Ectodermal cell (in vitro differentiated cells): Measurements from ENCODE around the gene AK1.

Experiments used
- H3K27ac ChIP-seq: 2 replicates; pipeline ENCODE4 v1.7.0; 2013; ENCODE audit warnings: mild to moderate bottlenecking, low read depth, low read length; ENCODE audit not compliant: insufficient read depth, poor library complexity, severe bottlenecking
- H3K27me3 ChIP-seq: 2 replicates; pipeline ENCODE4 v1.7.0; 2013; ENCODE audit warnings: mild to moderate bottlenecking, low read length; ENCODE audit not compliant: insufficient read depth, control insufficient read depth, poor library complexity, severe bottlenecking
- H3K36me3 ChIP-seq: one replicate; pipeline ENCODE4 v1.7.0; 2013; ENCODE audit warnings: low read length; ENCODE audit not compliant: control insufficient read depth, insufficient read depth
- H3K4me1 ChIP-seq: one replicate; pipeline ENCODE4 v1.7.0; 2013; ENCODE audit warnings: low read length; ENCODE audit not compliant: control insufficient read depth, insufficient read depth
- H3K4me3 ChIP-seq: 2 replicates; pipeline ENCODE4 v1.7.0; 2013; ENCODE audit warnings: low read depth, low read length, control low read depth; ENCODE audit not compliant: insufficient read depth
- H3K9me3 ChIP-seq: 2 replicates; pipeline ENCODE4 v1.7.0; 2013; ENCODE audit warnings: mild to moderate bottlenecking, low read length, moderate library complexity; ENCODE audit not compliant: control insufficient read depth
- WGBS, 2 experiments: methylation state at CpG; one replicate each; pipeline ENCODE4 v1.1.7; 2013; ENCODE audit warnings: missing lambda C conversion rate in 2 of 2; 5-methylcytosine and 5-hydroxymethylcytosine counted together

Gene AK1

DNA sequence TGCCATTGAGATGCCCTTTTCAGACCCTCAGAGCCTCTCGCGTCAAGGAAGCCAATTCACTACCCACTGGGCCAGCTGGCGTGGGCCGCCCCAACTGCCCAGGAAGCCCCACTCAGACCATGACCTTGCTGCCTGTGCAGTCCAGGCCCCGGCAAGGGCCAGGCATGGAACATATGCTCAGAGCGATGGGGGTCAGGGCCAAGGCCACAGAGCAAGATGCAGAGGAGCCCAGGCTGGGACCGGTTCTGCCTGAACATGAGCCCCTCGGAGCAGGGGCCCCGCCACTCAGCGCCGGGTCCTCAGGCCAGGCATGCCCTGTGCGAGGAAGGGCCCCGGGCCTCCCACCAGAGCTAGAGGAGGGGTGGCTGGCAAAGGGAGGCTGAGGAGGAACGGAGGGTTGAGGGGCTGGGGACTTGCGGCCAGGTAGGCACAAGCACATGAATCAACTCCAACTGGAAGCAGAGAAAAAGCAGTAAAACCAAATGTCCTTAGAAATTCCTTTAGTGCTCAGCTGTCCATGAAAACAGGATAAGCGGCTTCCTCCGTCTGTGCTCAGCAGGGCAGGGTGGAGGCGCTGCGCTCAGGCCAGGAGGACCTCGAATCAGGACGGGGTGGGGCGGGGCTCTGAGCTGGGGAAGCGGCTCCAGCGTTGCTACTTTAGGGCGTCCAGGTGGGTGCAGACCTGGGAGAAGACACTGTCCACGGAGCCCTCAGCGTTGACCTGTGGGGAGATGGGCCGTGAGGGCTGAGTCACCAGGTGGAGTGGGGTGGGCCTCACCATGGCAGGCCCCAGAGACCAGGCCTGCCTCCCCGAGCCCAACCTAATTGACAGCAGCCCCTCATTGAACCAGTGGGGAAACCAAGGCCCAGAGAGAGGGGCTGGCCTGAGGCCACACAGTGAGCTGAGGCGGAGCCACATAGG, 9.9 kb downstream of the AK1 start:
- H3K27ac ChIP-seq, result no peak overlapping the region
- H3K4me1 ChIP-seq, result peaks cover 5% of the 10 kb centered on the region
- 90% methylated on average over 30 of the region's 30 CpGs for WGBS, 2 experiments
- no peaks in the 10 kb centered on the region for H3K36me3 ChIP-seq
- no peaks in the 10 kb centered on the region for H3K27me3 ChIP-seq
- no peaks in the 10 kb centered on the region for H3K9me3 ChIP-seq
- H3K4me3 ChIP-seq, result no peak overlapping the region

- H3K4me1 ChIP-seq, result peaks cover 5% of the 10 kb centered on the region
- no peaks in the 10 kb centered on the region for H3K27me3 ChIP-seq
- 96 to 97% methylated on average over 13 of the region's 13 CpGs for WGBS, 2 experiments
- no peak overlapping the region for H3K27ac ChIP-seq
- no peaks in the 10 kb centered on the region for H3K9me3 ChIP-seq
- H3K4me3 ChIP-seq, result no peak overlapping the region
- H3K36me3 ChIP-seq, result no peaks in the 10 kb centered on the region
These were observed 10.9 kb downstream of the AK1 start for GRCh38 chr9:127866535-127866934.

- Histone ChIP-seq H3K36me3 (no peaks in the 10 kb centered on the region), H3K27me3 (no peaks in the 10 kb centered on the region), H3K27ac (no peak overlapping the region), H3K9me3 (no peaks in the 10 kb centered on the region), H3K4me3 (no peak overlapping the region), H3K4me1 (peaks cover 5% of the 10 kb centered on the region)
- WGBS, 2 experiments, result 81 to 82% methylated on average over 19 of the region's 19 CpGs
These were observed 11.6 kb downstream of the AK1 start for GRCh38 chr9:127865645-127866464.

DNA sequence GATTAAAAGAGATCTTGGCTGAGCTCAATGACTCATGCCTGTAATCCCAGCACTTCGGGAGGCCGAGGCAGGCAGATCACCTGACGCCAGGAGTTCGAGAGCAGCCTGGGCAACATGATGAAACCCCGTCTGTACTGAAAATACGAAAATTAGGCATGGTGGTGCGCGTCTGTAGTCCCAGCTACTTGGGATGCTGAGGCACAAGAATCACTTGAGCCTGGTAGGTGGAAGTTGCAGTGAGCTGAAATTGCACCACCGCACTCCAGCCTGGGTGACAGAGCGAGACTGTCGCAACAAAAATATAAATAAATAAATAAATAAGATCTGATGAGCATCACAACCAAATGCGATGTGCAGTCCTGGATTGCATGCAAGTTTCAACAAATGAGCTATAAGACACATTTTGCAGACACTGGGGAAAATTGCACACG, 14.3 kb downstream of the AK1 start:
- Histone ChIP-seq H3K4me3 (no peak overlapping the region), H3K27me3 (no peaks in the 10 kb centered on the region), H3K4me1 (peaks cover 5% of the 10 kb centered on the region), H3K27ac (no peak overlapping the region), H3K36me3 (no peaks in the 10 kb centered on the region), H3K9me3 (no peaks in the 10 kb centered on the region)
- 89 to 92% methylated on average over 11 to 13 of the region's 13 CpGs for WGBS, 2 experiments

- H3K36me3 ChIP-seq, result no peaks in the 10 kb centered on the region
- H3K9me3 ChIP-seq, result no peaks in the 10 kb centered on the region
- H3K4me1 ChIP-seq, result peaks cover 5% of the 10 kb centered on the region
- no peak overlapping the region for H3K4me3 ChIP-seq
- 80 to 83% methylated on average over 29 of the region's 29 CpGs for WGBS, 2 experiments
- H3K27me3 ChIP-seq, result no peaks in the 10 kb centered on the region
- no peak overlapping the region for H3K27ac ChIP-seq
These were observed 15.1 kb downstream of the AK1 start for GRCh38 chr9:127862075-127863011.

DNA sequence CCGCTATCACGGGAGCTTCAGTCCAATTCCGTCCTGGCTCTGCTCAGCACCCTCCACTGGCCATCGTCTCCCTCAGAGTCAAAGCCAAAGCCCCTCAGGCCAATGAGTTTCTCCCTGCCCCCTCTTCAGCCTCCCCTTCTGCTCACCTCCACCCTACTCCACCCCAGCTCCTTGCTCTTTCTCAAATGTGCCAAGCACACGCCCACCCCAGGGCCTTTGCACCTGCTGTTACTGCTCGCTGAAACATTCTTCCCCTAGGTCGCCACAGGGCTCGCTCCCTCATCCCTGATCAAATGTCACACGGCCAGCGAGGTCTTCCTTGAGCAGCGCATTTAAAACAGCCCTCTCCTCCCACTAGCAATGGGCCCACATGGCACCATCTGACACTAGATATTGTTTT, 16.7 kb downstream of the AK1 start:
- H3K36me3 ChIP-seq, result no peaks in the 10 kb centered on the region
- 90 to 92% methylated on average over 11 of the region's 11 CpGs for WGBS, 2 experiments
- H3K4me3 ChIP-seq, result no peak overlapping the region
- H3K27me3 ChIP-seq, result no peaks in the 10 kb centered on the region
- H3K4me1 ChIP-seq, result peaks cover 8% of the 10 kb centered on the region
- no peaks in the 10 kb centered on the region for H3K9me3 ChIP-seq
- no peak overlapping the region for H3K27ac ChIP-seq

GRCh38 chr9:127860260-127860659, 17.2 kb downstream of the AK1 start:
- Histone ChIP-seq H3K4me3 (no peak overlapping the region), H3K27me3 (no peaks in the 10 kb centered on the region), H3K27ac (no peak overlapping the region), H3K4me1 (peaks cover 5% of the 10 kb centered on the region), H3K9me3 (no peaks in the 10 kb centered on the region), H3K36me3 (no peaks in the 10 kb centered on the region)
- WGBS, 2 experiments, result 91 to 92% methylated on average over 8 of the region's 8 CpGs

GRCh38 chr9:127858041-127858512, 19.4 kb downstream of the AK1 start:
- H3K9me3 ChIP-seq, result no peaks in the 10 kb centered on the region
- H3K36me3 ChIP-seq, result no peaks in the 10 kb centered on the region
- peaks cover 3% of the 10 kb centered on the region for H3K4me1 ChIP-seq
- no peaks in the 10 kb centered on the region for H3K27me3 ChIP-seq
- H3K27ac ChIP-seq, result no peak overlapping the region
- 92% methylated on average over 12 of the region's 12 CpGs for WGBS, 2 experiments
- no peak overlapping the region for H3K4me3 ChIP-seq

DNA sequence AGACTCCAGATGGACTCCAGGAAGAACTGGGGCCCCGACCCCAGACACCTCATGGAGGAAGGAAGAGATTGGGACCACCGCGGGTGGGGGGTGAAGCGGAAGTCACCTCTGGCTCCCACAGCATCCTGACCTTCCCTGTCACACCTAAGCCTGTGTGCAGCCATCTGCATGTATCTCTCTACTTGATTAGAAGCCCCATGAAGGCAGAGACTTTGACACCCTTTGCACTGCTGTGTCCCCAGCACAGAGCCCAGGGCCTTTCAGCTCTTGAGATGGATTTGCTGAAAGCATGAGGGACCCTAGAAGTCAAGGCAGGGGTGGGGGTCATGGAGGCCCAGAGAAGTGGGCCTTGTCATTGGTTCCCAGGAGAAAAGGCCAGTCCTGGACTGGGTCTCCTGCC, 20.2 kb downstream of the AK1 start:
- Histone ChIP-seq H3K9me3 (no peaks in the 10 kb centered on the region), H3K27me3 (no peaks in the 10 kb centered on the region), H3K4me3 (no peak overlapping the region), H3K4me1 (peaks cover 3% of the 10 kb centered on the region), H3K36me3 (no peaks in the 10 kb centered on the region), H3K27ac (no peak overlapping the region)
- 78 to 79% methylated on average over 4 of the region's 4 CpGs for WGBS, 2 experiments
